ENCODE results near the gene GRB10.

Gene GRB10

DNA sequence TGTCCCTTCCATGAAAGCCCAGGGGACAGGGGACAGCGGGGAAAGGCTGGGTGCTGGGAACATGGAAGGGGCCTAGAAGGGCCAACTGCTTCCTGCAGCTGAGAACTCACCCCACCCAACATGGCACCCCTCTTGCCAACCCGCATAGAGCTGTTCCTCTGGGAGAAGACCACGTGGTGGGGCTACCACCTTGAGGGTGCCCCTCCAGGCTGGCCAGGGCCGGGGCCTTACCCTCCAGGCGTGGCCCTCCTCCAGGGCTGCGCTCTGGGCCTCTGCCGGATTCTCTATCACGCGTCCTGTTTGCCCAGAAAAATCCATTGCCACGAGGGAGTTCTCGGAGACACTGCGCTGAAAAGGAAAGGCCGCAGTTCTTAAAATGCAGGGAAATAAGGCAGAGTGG, 177.6 kb downstream of the GRB10 start:
- Histone ChIP-seq H3K4me1 (ENCODE audit: control insufficient read depth, insufficient read depth, low read length) (no peaks in the 10 kb centered on the region), H3K36me3 (ENCODE audit: control insufficient read depth, insufficient read depth, low read length) (no peaks in the 10 kb centered on the region), H3K27me3 (ENCODE audit: control insufficient read depth, insufficient read depth, low read length) (no peaks in the 10 kb centered on the region), H3K9me3 (ENCODE audit: control insufficient read depth, low read length) (no peaks in the 10 kb centered on the region), H3K9ac (ENCODE audit: low read length) (no peak overlapping the region), H3K4me3 (ENCODE audit: low read length) (no peak overlapping the region)

DNA sequence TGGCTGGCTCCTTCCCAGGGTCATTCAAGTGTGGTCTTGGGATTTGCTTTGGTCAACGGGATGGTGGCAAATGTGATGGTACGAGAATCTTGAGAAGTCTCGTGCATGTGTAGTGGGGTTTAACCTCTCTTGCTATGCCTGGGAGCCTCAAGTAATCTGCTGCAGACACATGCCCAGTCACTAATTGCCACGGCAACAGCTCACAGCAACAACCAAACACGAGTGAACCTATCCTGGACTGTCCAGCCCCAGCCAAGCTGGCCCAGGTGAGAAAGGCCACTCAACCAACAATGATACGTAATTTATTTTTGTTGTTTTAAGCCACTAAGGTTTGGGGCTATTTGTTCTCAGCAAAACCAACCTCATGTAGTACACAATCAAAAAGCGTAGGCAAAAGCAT, 179.4 kb downstream of the GRB10 start:
- Histone ChIP-seq H3K9me3 (ENCODE audit: control insufficient read depth, low read length) (no peaks in the 10 kb centered on the region), H3K27me3 (ENCODE audit: control insufficient read depth, insufficient read depth, low read length) (no peaks in the 10 kb centered on the region), H3K4me1 (ENCODE audit: control insufficient read depth, insufficient read depth, low read length) (peaks cover 17% of the 10 kb centered on the region), H3K4me3 (ENCODE audit: low read length) (no peak overlapping the region), H3K36me3 (ENCODE audit: control insufficient read depth, insufficient read depth, low read length) (no peaks in the 10 kb centered on the region), H3K9ac (ENCODE audit: low read length) (no peak overlapping the region)

DNA sequence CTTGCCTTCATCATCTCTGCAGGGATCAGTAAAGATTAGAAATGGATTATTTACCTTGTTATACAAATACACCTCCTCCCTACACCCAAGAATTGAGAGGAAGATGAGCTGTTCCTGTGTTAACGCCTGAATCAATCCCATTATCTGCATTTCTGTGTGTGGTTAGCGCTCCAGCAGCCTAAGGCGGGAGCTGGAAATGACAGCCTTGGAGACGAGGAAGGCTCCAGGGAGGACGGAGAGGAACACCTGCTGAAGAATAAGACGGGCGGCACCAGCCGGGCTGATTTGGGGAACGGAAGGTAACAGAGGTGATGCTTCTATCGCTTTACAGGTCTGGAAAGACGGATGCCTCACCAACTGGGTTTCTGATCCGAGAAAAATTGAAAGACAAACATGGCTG, 183.3 kb downstream of the GRB10 start:
- no peaks in the 10 kb centered on the region for H3K27me3 ChIP-seq (ENCODE audit: control insufficient read depth, insufficient read depth, low read length)
- no peak overlapping the region for H3K4me3 ChIP-seq (ENCODE audit: low read length)
- H3K9ac ChIP-seq (ENCODE audit: low read length), result no peak overlapping the region
- peaks cover 17% of the 10 kb centered on the region for H3K4me1 ChIP-seq (ENCODE audit: control insufficient read depth, insufficient read depth, low read length)
- H3K36me3 ChIP-seq (ENCODE audit: control insufficient read depth, insufficient read depth, low read length), result no peaks in the 10 kb centered on the region
- H3K9me3 ChIP-seq (ENCODE audit: control insufficient read depth, low read length), result no peaks in the 10 kb centered on the region

DNA sequence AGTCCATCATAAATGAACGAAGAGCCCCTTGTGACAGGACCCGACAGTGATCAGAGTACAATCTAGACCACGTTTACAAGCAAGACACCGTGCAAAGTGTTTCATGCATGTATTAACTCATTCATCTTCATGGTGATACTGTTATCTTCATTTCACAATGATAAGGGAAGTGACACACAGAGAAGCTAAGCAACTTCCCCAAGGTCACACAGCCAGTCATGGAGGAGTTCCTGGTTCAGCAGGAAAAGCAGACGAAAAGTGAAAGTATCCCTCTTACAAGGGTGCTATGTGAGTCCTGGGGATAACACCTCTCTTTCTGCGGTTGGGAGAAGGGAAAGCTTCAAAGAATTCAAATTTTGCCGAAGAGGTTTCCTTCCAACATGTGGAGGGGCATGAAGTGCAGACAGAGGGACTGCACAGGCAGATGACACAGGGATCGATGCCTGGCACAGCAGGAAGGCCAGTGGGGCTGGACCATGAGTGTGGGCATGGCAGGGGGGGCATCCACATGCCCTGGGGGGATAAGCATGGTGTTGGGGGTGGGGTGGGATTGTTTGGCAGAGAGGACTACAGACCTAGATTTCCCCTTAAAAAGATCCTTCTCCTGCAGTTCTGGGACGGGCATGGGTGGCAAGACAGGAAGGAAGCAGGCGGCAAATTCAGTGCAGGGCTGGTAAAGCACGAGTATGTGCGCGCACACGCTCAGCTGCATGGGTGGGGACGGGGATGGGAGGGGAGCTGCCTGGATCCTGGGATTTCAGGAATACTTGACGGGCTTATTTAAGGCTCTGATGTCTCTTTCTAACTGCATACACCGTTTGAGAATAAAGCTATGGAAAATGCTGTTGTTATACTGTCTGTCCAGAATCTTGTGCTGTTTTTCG, 184.0 kb downstream of the GRB10 start:
- Histone ChIP-seq H3K4me3 (ENCODE audit: low read length) (no peak overlapping the region), H3K9me3 (ENCODE audit: control insufficient read depth, low read length) (no peaks in the 10 kb centered on the region), H3K36me3 (ENCODE audit: control insufficient read depth, insufficient read depth, low read length) (no peaks in the 10 kb centered on the region), H3K4me1 (ENCODE audit: control insufficient read depth, insufficient read depth, low read length) (peaks cover 17% of the 10 kb centered on the region), H3K9ac (ENCODE audit: low read length) (no peak overlapping the region), H3K27me3 (ENCODE audit: control insufficient read depth, insufficient read depth, low read length) (no peaks in the 10 kb centered on the region)

DNA sequence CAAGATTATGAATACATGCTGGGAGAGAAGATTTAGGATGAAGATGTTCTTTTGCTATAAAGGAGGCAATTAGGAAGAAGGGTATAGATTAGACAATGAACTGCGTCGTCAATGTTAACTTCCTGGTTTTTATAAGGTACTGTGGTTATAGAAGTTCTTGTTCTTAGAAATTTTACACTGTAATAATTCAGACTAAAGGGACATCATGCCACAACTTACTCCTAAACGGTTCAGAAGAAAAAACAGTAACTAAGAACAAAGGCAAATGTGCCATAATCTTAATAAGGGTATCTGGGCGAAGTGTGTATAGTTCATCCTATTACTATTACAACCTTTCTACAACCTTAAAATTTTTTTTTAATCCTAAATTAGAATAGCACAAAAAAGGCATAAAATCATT, 186.2 kb downstream of the GRB10 start:
- Histone ChIP-seq H3K27me3 (ENCODE audit: control insufficient read depth, insufficient read depth, low read length) (no peaks in the 10 kb centered on the region), H3K9me3 (ENCODE audit: control insufficient read depth, low read length) (no peaks in the 10 kb centered on the region), H3K36me3 (ENCODE audit: control insufficient read depth, insufficient read depth, low read length) (no peaks in the 10 kb centered on the region), H3K4me1 (ENCODE audit: control insufficient read depth, insufficient read depth, low read length) (peaks cover 17% of the 10 kb centered on the region), H3K4me3 (ENCODE audit: low read length) (no peak overlapping the region), H3K9ac (ENCODE audit: low read length) (no peak overlapping the region)

- Histone ChIP-seq H3K4me1 (ENCODE audit: control insufficient read depth, insufficient read depth, low read length) (peaks cover 17% of the 10 kb centered on the region), H3K36me3 (ENCODE audit: control insufficient read depth, insufficient read depth, low read length) (no peaks in the 10 kb centered on the region), H3K27me3 (ENCODE audit: control insufficient read depth, insufficient read depth, low read length) (no peaks in the 10 kb centered on the region), H3K4me3 (ENCODE audit: low read length) (no peak overlapping the region), H3K9me3 (ENCODE audit: control insufficient read depth, low read length) (no peaks in the 10 kb centered on the region), H3K9ac (ENCODE audit: low read length) (no peak overlapping the region)
These were observed 187.1 kb downstream of the GRB10 start for GRCh38 chr7:50595491-50596102.

- H3K4me3 ChIP-seq (ENCODE audit: low read length), result no peak overlapping the region
- H3K9me3 ChIP-seq (ENCODE audit: control insufficient read depth, low read length), result no peaks in the 10 kb centered on the region
- no peak overlapping the region for H3K9ac ChIP-seq (ENCODE audit: low read length)
- H3K27me3 ChIP-seq (ENCODE audit: control insufficient read depth, insufficient read depth, low read length), result no peaks in the 10 kb centered on the region
- H3K36me3 ChIP-seq (ENCODE audit: control insufficient read depth, insufficient read depth, low read length), result no peaks in the 10 kb centered on the region
- peaks cover 16% of the 10 kb centered on the region for H3K4me1 ChIP-seq (ENCODE audit: control insufficient read depth, insufficient read depth, low read length)
These were observed 187.8 kb downstream of the GRB10 start for GRCh38 chr7:50594734-50595485.

DNA sequence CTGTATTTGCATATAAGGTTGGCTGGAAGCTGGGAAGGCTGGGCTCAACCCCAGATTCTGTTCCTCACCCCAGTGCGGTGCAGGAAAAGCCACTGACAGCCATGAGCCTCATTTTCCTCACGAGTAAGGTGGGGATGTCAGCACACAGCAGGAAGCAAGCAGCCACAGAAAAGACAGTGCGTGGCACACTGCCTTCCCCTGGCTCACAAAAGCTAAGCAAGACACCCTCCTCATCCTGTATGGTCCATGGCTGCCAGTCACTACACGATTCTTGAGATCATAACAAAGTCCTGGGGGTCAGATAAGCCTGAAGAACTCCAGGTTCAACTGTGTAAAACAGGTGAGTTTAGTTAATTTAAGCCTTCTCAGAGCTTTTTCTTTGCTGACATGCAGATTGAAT, 188.6 kb downstream of the GRB10 start:
- Histone ChIP-seq H3K9me3 (ENCODE audit: control insufficient read depth, low read length) (no peaks in the 10 kb centered on the region), H3K9ac (ENCODE audit: low read length) (no peak overlapping the region), H3K36me3 (ENCODE audit: control insufficient read depth, insufficient read depth, low read length) (no peaks in the 10 kb centered on the region), H3K4me3 (ENCODE audit: low read length) (no peak overlapping the region), H3K4me1 (ENCODE audit: control insufficient read depth, insufficient read depth, low read length) (peaks cover 8% of the 10 kb centered on the region), H3K27me3 (ENCODE audit: control insufficient read depth, insufficient read depth, low read length) (no peaks in the 10 kb centered on the region)

GRCh38 chr7:50592940-50593339, 189.8 kb downstream of the GRB10 start:
- Histone ChIP-seq H3K36me3 (ENCODE audit: control insufficient read depth, insufficient read depth, low read length) (no peaks in the 10 kb centered on the region), H3K4me1 (ENCODE audit: control insufficient read depth, insufficient read depth, low read length) (no peaks in the 10 kb centered on the region), H3K27me3 (ENCODE audit: control insufficient read depth, insufficient read depth, low read length) (no peaks in the 10 kb centered on the region), H3K9ac (ENCODE audit: low read length) (no peak overlapping the region), H3K4me3 (ENCODE audit: low read length) (no peak overlapping the region), H3K9me3 (ENCODE audit: control insufficient read depth, low read length) (no peaks in the 10 kb centered on the region)

GRCh38 chr7:50591480-50592438, 190.9 kb downstream of the GRB10 start:
- Histone ChIP-seq H3K36me3 (ENCODE audit: control insufficient read depth, insufficient read depth, low read length) (no peaks in the 10 kb centered on the region), H3K4me1 (ENCODE audit: control insufficient read depth, insufficient read depth, low read length) (no peaks in the 10 kb centered on the region), H3K4me3 (ENCODE audit: low read length) (no peak overlapping the region), H3K9ac (ENCODE audit: low read length) (no peak overlapping the region), H3K9me3 (ENCODE audit: control insufficient read depth, low read length) (no peaks in the 10 kb centered on the region), H3K27me3 (ENCODE audit: control insufficient read depth, insufficient read depth, low read length) (no peaks in the 10 kb centered on the region)

- Histone ChIP-seq H3K27me3 (ENCODE audit: control insufficient read depth, insufficient read depth, low read length) (no peaks in the 10 kb centered on the region), H3K4me3 (ENCODE audit: low read length) (no peak overlapping the region), H3K9ac (ENCODE audit: low read length) (no peak overlapping the region), H3K4me1 (ENCODE audit: control insufficient read depth, insufficient read depth, low read length) (no peaks in the 10 kb centered on the region), H3K36me3 (ENCODE audit: control insufficient read depth, insufficient read depth, low read length) (no peaks in the 10 kb centered on the region), H3K9me3 (ENCODE audit: control insufficient read depth, low read length) (no peaks in the 10 kb centered on the region)
These were observed 191.6 kb downstream of the GRB10 start for GRCh38 chr7:50591098-50591479.

Data from mucosa of stomach (tissue), 1 donor.